Measurements from ENCODE around the gene WNK3. TPM values are rescaled to one million over a fixed set of nuclear protein-coding genes. Genes with fewer than 3 reads are reported as not detected.

WNK3 gene
- total RNA-seq = 61.3 TPM

GRCh38 chrX:54357414-54358377, at the start of gene WNK3:
WNK3 (minus strand) TSS chrX:54358046.

GRCh38 chrX:54182864-54183613, 174.8 kb downstream of the WNK3 start, which contains the start of gene FAM120C:
FAM120C (minus strand) TSS chrX:54183254; CDS start chrX:54183198, 56 bp downstream.

Small RNA genes lying within 50 kb of the gene (small RNA-seq; reads per million reads assigned to genes)
- not detected for gene AL589872.1 (ENCODE audit: low replicate concordance)
- gene RNU6-434P (ENCODE audit: low replicate concordance) = not detected

Other genes starting within 250 kb of the WNK3 start
- 15.7 TPM for gene FAM120C, start 174.8 kb downstream of the WNK3 start, total RNA-seq
- 12.2 TPM for gene TSR2, start 82.4 kb upstream of the WNK3 start, total RNA-seq
- 13.8 TPM for gene FGD1, start 138.2 kb upstream of the WNK3 start, total RNA-seq
- 32.9 TPM for gene GNL3L, start 172.2 kb upstream of the WNK3 start, total RNA-seq

Data from parietal lobe (tissue), 2 donors.